Esophagus muscularis mucosa (tissue), 4 donors: ENCODE measurements around the gene OR6K6.

ENCODE experiments used
- EP300 ChIP-seq: sonication (generic); formaldehyde crosslinking; IDR thresholded peaks from one replicate; pipeline ENCODE4 v1.6.1; 2017; ENCODE audit warnings: antibody characterized with exemption
- POLR2A ChIP-seq: fragments of 450-650 bp; IDR thresholded peaks from one replicate; pipeline ENCODE4 v1.6.1; 2017; ENCODE audit warnings: antibody characterized with exemption, moderate library complexity, mild to moderate bottlenecking, low read depth
- POLR2AphosphoS5 ChIP-seq, 2 donors: sonication (generic); formaldehyde crosslinking; IDR thresholded peaks; one replicate each; pipeline ENCODE4 v1.6.1; 2017; ENCODE audit warnings: antibody characterized with exemption in 2 of 2
- TF ChIP-seq, protein P1 (sequence below), 3 experiments: fragments of 200-600 bp in 2 of 3; fragments of 450-650 bp in 1 of 3; sonication (generic) in 2 of 3; IDR thresholded peaks; one replicate each; pipeline ENCODE4 v1.5.1; 2017 to 2019; ENCODE audit warnings: antibody characterized with exemption in 3 of 3, mild to moderate bottlenecking in 2 of 3, moderate library complexity in 1 of 3

DNA sequence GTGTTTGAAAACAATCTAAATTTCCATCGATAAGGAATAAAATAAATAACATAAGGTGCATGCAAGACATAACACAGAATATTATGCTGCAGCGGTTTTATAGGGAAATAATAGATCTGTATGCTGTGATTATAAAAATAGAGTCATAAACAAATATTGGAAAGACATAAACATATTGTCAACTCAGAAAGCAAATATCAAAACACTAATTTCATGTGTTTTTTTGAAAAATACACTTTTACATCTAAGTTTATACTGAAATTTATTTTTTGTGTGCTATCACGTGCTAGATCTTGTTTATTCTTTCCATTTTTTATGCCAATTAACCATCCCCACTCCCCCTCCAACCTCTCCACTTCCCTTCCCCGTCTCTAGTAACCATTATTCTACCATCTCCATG, 43.4 kb upstream of the OR6K6 start:
- TF ChIP-seq POLR2A (no peak), EP300 (no peak), POLR2AphosphoS5 (IDR thresholded peaks at IDR 0.05) (no peak)
- TF ChIP-seq, protein P1, sequence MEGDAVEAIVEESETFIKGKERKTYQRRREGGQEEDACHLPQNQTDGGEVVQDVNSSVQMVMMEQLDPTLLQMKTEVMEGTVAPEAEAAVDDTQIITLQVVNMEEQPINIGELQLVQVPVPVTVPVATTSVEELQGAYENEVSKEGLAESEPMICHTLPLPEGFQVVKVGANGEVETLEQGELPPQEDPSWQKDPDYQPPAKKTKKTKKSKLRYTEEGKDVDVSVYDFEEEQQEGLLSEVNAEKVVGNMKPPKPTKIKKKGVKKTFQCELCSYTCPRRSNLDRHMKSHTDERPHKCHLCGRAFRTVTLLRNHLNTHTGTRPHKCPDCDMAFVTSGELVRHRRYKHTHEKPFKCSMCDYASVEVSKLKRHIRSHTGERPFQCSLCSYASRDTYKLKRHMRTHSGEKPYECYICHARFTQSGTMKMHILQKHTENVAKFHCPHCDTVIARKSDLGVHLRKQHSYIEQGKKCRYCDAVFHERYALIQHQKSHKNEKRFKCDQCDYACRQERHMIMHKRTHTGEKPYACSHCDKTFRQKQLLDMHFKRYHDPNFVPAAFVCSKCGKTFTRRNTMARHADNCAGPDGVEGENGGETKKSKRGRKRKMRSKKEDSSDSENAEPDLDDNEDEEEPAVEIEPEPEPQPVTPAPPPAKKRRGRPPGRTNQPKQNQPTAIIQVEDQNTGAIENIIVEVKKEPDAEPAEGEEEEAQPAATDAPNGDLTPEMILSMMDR (IDR thresholded peaks at IDR 0.05) = no peak
